ENCODE data around the gene ATP5IF1.

- no peak for TF ChIP-seq SNAPC5 (CRISPR knock-in tag; IDR thresholded peaks at IDR 0.05)
- no peak for TF ChIP-seq POLR2A (conservative IDR thresholded peaks at IDR 0.05)
- TF ChIP-seq, protein P1, sequence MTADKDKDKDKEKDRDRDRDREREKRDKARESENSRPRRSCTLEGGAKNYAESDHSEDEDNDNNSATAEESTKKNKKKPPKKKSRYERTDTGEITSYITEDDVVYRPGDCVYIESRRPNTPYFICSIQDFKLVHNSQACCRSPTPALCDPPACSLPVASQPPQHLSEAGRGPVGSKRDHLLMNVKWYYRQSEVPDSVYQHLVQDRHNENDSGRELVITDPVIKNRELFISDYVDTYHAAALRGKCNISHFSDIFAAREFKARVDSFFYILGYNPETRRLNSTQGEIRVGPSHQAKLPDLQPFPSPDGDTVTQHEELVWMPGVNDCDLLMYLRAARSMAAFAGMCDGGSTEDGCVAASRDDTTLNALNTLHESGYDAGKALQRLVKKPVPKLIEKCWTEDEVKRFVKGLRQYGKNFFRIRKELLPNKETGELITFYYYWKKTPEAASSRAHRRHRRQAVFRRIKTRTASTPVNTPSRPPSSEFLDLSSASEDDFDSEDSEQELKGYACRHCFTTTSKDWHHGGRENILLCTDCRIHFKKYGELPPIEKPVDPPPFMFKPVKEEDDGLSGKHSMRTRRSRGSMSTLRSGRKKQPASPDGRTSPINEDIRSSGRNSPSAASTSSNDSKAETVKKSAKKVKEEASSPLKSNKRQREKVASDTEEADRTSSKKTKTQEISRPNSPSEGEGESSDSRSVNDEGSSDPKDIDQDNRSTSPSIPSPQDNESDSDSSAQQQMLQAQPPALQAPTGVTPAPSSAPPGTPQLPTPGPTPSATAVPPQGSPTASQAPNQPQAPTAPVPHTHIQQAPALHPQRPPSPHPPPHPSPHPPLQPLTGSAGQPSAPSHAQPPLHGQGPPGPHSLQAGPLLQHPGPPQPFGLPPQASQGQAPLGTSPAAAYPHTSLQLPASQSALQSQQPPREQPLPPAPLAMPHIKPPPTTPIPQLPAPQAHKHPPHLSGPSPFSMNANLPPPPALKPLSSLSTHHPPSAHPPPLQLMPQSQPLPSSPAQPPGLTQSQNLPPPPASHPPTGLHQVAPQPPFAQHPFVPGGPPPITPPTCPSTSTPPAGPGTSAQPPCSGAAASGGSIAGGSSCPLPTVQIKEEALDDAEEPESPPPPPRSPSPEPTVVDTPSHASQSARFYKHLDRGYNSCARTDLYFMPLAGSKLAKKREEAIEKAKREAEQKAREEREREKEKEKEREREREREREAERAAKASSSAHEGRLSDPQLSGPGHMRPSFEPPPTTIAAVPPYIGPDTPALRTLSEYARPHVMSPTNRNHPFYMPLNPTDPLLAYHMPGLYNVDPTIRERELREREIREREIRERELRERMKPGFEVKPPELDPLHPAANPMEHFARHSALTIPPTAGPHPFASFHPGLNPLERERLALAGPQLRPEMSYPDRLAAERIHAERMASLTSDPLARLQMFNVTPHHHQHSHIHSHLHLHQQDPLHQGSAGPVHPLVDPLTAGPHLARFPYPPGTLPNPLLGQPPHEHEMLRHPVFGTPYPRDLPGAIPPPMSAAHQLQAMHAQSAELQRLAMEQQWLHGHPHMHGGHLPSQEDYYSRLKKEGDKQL (CRISPR knock-in tag; IDR thresholded peaks at IDR 0.05; ENCODE audit: borderline replicate concordance) = no peak
- TF ChIP-seq SPI1 (IDR thresholded peaks at IDR 0.05; ENCODE audit: borderline replicate concordance, low read depth, low read length) = no peak
- no peak for TF ChIP-seq MAFK (IDR thresholded peaks at IDR 0.05; ENCODE audit: low read length)
- no peak for TF ChIP-seq BRCA1 (IDR thresholded peaks at IDR 0.05)
- TF ChIP-seq BRCA1 (CRISPR knock-in tag; IDR thresholded peaks at IDR 0.05) = no peak
- TF ChIP-seq CTCF (IDR thresholded peaks at IDR 0.05 in 2 of 3, conservative IDR thresholded peaks at IDR 0.05 in 1 of 3; ENCODE audit: insufficient read depth in 2 of 3, low read depth in 1 of 3, low read length in 3 of 3) = 0 out of 6 replicates have a peak, but pooled peaks of 1 of the 3 experiments have one; percentile 3
Measured at GRCh38 chr1:28273216-28273860, 37.4 kb downstream of the ATP5IF1 start.

All from K562 (cell line).